ENCODE results near the gene MYO7B. TPM values are rescaled to one million over a fixed set of nuclear protein-coding genes. Genes with fewer than 3 reads are reported as not detected.
A peak's percentile ranks its signal among the peaks of the same experiment; 100 is the strongest.

Gene MYO7B
- total RNA-seq, 4 donors from 2014 or later = 0.27 to 0.77 (median 0.54) TPM; not detected in 1

- Histone ChIP-seq H3K9me3 (no peaks in the 10 kb centered on the region), H3K27me3 (no peaks in the 10 kb centered on the region), H3K27ac (peak overlapping the region; percentile 70 to 98 (median 84)), H3K4me1 (peaks cover 13 to 99% (median 71%) of the 10 kb centered on the region in 3 donors), H3K36me3 (peaks cover 0 to 58% of the 10 kb centered on the region in 2 donors), H3K4me3 (no peak overlapping the region)
- WGBS, 2 donors (ENCODE audit: low coverage in 1 of 2) = 7 to 28% methylated on average over 2 of the region's 14 CpGs
- TF ChIP-seq CTCF (IDR thresholded peaks at IDR 0.05) (no peak), EP300 (IDR thresholded peaks at IDR 0.05) (peak; percentile 52), POLR2A (IDR thresholded peaks at IDR 0.05) (no peak), POLR2AphosphoS5 (IDR thresholded peaks at IDR 0.05) (peak; percentile 90)
- ATAC-seq = peak; percentile 75
These were observed 116.6 kb downstream of the MYO7B start for GRCh38 chr2:127651971-127652550.

- H3K27ac ChIP-seq = peak overlapping the region; percentile 70 to 98 (median 84)
- peaks cover 0 to 62% of the 10 kb centered on the region in 2 donors for H3K36me3 ChIP-seq
- no peak overlapping the region for H3K4me3 ChIP-seq
- WGBS, 2 donors (ENCODE audit: low coverage in 1 of 2) = 25 to 44% methylated on average over 3 to 4 of the region's 25 CpGs
- H3K27me3 ChIP-seq = no peaks in the 10 kb centered on the region
- TF ChIP-seq POLR2A (IDR thresholded peaks at IDR 0.05) = no peak
- no peak for TF ChIP-seq POLR2AphosphoS5 (IDR thresholded peaks at IDR 0.05)
- no peak for TF ChIP-seq EP300 (IDR thresholded peaks at IDR 0.05)
- no peak for TF ChIP-seq CTCF (IDR thresholded peaks at IDR 0.05)
- H3K9me3 ChIP-seq = no peaks in the 10 kb centered on the region
- no peak for ATAC-seq
- peaks cover 13 to 99% (median 71%) of the 10 kb centered on the region in 3 donors for H3K4me1 ChIP-seq
These were observed 117.4 kb downstream of the MYO7B start for GRCh38 chr2:127652786-127653357.

- TF ChIP-seq EP300 (IDR thresholded peaks at IDR 0.05) = no peak
- TF ChIP-seq POLR2A (IDR thresholded peaks at IDR 0.05) = no peak
- no peak for TF ChIP-seq POLR2AphosphoS5 (IDR thresholded peaks at IDR 0.05)
- TF ChIP-seq CTCF (IDR thresholded peaks at IDR 0.05) = no peak
- no peaks in the 10 kb centered on the region for H3K9me3 ChIP-seq
- WGBS, 2 donors (ENCODE audit: low coverage in 1 of 2) = 63 to 64% methylated on average over 5 to 13 of the region's 16 CpGs
- H3K4me3 ChIP-seq = no peak overlapping the region
- H3K36me3 ChIP-seq = peaks cover 0 to 56% of the 10 kb centered on the region in 2 donors
- no peaks in the 10 kb centered on the region for H3K27me3 ChIP-seq
- no peak for ATAC-seq
- H3K27ac ChIP-seq = peak overlapping the region; percentile 70 to 98 (median 84)
- H3K4me1 ChIP-seq = peaks cover 13 to 99% (median 70%) of the 10 kb centered on the region in 3 donors
These were observed 118.1 kb downstream of the MYO7B start for GRCh38 chr2:127653421-127654083.

GRCh38 chr2:127654084-127654837, 118.8 kb downstream of the MYO7B start:
- ATAC-seq = no peak
- H3K27me3 ChIP-seq = no peaks in the 10 kb centered on the region
- 73% methylated on average over 3 of the region's 24 CpGs; no CpG with 5 or more reads in 1 of the 2 donors for WGBS, 2 donors (ENCODE audit: low coverage in 1 of 2)
- H3K4me1 ChIP-seq = peaks cover 12 to 100% (median 74%) of the 10 kb centered on the region in 3 donors
- no peak for TF ChIP-seq POLR2AphosphoS5 (IDR thresholded peaks at IDR 0.05)
- no peak for TF ChIP-seq EP300 (IDR thresholded peaks at IDR 0.05)
- TF ChIP-seq CTCF (IDR thresholded peaks at IDR 0.05) = no peak
- no peak for TF ChIP-seq POLR2A (IDR thresholded peaks at IDR 0.05)
- no peak overlapping the region for H3K4me3 ChIP-seq
- no peaks in the 10 kb centered on the region for H3K9me3 ChIP-seq
- peaks cover 0 to 56% of the 10 kb centered on the region in 2 donors for H3K36me3 ChIP-seq
- peak overlapping the region; percentile 70 to 98 (median 84) for H3K27ac ChIP-seq

Measured in gastroesophageal sphincter (tissue), 4 donors.